Lower leg skin (tissue), 3 donors: ENCODE measurements around the gene KRTAP5-10.

Experiments
- CTCF ChIP-seq, 3 donors: fragments of 450-650 bp; IDR thresholded peaks; one replicate each; pipeline ENCODE4 v1.5.1; 2016; ENCODE audit warnings: antibody characterized with exemption in 3 of 3, mild to moderate bottlenecking in 3 of 3, moderate library complexity in 2 of 3
- POLR2A ChIP-seq, 2 donors: fragments of 450-650 bp; IDR thresholded peaks; one replicate each; pipeline ENCODE4 v1.6.1; 2016 to 2017; ENCODE audit warnings: antibody characterized with exemption in 2 of 2, mild to moderate bottlenecking in 1 of 2, moderate library complexity in 1 of 2

DNA sequence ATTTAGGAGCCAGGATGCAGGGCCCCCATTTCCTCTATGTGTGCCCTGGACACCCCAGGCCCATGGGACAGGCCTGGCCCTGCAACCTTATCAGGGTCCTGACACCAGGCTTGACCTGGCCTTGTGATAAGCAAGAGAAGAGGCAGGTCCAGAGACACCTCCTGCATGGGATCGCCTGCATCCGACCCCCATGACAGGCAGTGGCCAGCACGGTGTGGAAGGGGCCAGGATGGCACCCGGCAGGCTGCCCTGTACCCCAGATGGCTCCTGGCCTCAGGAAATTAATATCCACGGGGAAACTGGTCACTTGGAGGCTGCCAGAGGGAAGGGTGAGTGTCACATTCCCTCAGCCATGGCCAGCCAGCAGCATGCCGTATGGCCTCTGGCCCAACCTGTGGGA, 10.4 kb upstream of the KRTAP5-10 start:
- TF ChIP-seq CTCF (IDR thresholded peaks at IDR 0.05): no peak
- TF ChIP-seq POLR2A (IDR thresholded peaks at IDR 0.05): no peak
